Measurements from ENCODE around the gene LRRC8C.

DNA sequence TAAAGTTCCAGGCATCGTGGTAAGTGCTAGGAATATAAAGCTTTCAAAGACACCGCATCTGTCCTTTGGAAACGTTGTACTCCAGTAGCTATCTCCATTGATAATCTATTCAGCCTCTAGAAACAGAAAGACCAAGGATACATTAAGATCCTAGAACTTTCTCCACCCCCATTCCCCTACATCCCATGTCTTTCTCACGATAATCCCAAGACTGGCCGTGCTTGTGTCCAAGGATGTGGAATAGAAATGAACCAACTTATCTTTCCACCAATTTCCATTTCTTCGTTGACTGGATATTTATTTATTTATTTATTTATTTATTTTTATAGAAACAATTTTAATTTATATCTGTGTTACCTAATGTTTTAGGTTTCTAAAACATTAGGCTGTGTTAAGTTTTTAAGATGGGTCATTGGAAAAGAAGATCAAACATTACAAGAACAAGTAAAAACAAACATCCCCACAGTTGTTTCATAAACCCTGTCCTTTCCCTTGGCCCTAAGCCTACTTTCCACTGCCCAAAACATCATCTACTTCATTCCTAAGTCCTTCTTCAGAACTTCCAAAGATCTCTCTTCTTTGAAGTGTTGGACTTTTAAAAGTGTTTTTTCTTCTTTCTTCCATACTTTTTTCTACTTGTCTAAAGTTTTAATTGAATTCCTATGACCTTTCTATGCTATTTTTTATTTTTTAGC lies 39.7 kb downstream of the LRRC8C start:
- no peak for TF ChIP-seq TAF1 (IDR thresholded peaks at IDR 0.05; ENCODE audit: low read depth, low read length)
- no peak for TF ChIP-seq POLR2AphosphoS5 (IDR thresholded peaks at IDR 0.05; ENCODE audit: low read depth, low read length)
- no peak for TF ChIP-seq POLR2A (IDR thresholded peaks at IDR 0.05; ENCODE audit: low read depth, low read length)
- TF ChIP-seq SPI1 (IDR thresholded peaks at IDR 0.05; ENCODE audit: low read depth, low read length) = no peak

Measured in GM12891 (cell line).